PC-9 (cell line): ENCODE data around the gene RPL28.

Experiments
- EZH2 ChIP-seq: fragments of 200-600 bp; sonication (generic); IDR thresholded peaks from 2 replicates; pipeline ENCODE4 v1.8.0; 2017; ENCODE audit warnings: antibody characterized with exemption, low read depth
- TF ChIP-seq, protein P1 (sequence below): fragments of 200-600 bp; sonication (generic); conservative IDR thresholded peaks from 2 replicates; pipeline ENCODE4 v1.6.1; 2017; ENCODE audit warnings: mixed run types, antibody characterized with exemption, mild to moderate bottlenecking, moderate library complexity

GRCh38 chr19:55440411-55441105, 54.8 kb downstream of the RPL28 start:
- TF ChIP-seq, protein P1, sequence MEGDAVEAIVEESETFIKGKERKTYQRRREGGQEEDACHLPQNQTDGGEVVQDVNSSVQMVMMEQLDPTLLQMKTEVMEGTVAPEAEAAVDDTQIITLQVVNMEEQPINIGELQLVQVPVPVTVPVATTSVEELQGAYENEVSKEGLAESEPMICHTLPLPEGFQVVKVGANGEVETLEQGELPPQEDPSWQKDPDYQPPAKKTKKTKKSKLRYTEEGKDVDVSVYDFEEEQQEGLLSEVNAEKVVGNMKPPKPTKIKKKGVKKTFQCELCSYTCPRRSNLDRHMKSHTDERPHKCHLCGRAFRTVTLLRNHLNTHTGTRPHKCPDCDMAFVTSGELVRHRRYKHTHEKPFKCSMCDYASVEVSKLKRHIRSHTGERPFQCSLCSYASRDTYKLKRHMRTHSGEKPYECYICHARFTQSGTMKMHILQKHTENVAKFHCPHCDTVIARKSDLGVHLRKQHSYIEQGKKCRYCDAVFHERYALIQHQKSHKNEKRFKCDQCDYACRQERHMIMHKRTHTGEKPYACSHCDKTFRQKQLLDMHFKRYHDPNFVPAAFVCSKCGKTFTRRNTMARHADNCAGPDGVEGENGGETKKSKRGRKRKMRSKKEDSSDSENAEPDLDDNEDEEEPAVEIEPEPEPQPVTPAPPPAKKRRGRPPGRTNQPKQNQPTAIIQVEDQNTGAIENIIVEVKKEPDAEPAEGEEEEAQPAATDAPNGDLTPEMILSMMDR = no peak
- no peak for TF ChIP-seq EZH2
